K562 (cell line): ENCODE measurements around the gene MAP3K15. TPM values are rescaled to one million over a fixed set of nuclear protein-coding genes. Genes with fewer than 3 reads are reported as not detected.
A peak's percentile ranks its signal among the peaks of the same experiment; 100 is the strongest.

Experiments used
- ATAC-seq: fragments of 200-7000 bp; cut with Tn5 transposase; 3 replicates; pipeline ENCODE4 v1.9.1; 2020; ENCODE audit warnings: moderate library complexity
- BruUV-seq: library from RNA; stranded (reverse); fragments of 400-500 nt; replicated peaks from 2 replicates; lab custom pipeline; 2021; lab: Mats Ljungman, UMichigan
- CTCF ChIA-PET: fragments of 300-600 bp; formaldehyde crosslinking; extraction: SDS; loops from one replicate; lab custom pipeline; 2021; ENCODE audit warnings: low intra/inter-chr PET ratio; lab: Yijun Ruan, JAX
- POLR2A ChIA-PET: fragments of 300-600, 350-650 bp; sonication (Branson Sonifier 250); formaldehyde crosslinking; extraction: SDS; loops from one replicate; lab custom pipeline; 2021; ENCODE audit warnings: antibody characterized with exemption, inconsistent platforms; lab: Yijun Ruan, JAX
- DNase-seq, 4 experiments: peaks; one replicate each; pipeline versions ENCODE4 v3.0.0 to v3.0.0-alpha.2; 2011 to 2018; ENCODE audit warnings: low spot score in 3 of 4, mixed read lengths in 3 of 4; ENCODE audit errors: extremely low read depth in 1 of 4
- FAIRE-seq: peaks from 2 replicates; lab custom pipeline; 2011; peaks lifted over from hg19 to GRCh38; lab: Jason Lieb, UNC
- H2AFZ ChIP-seq: 2 replicates; pipeline ENCODE4 v1.6.0; 2011; ENCODE audit warnings: low read depth, low read length, control low read depth, inconsistent platforms
- H3K27ac ChIP-seq: fragments of 200-600 bp; 3 replicates; pipeline ENCODE4 v1.8.0; 2011; ENCODE audit warnings: low read depth, mild to moderate bottlenecking, control low read depth, inconsistent platforms, low read length, moderate library complexity, mixed read lengths; ENCODE audit errors: extremely low read depth
- H3K27me3 ChIP-seq, 2 experiments: fragments of 300-600 bp in 1 of 2; 2 replicates in 1 of 2; 3 replicates in 1 of 2; pipeline versions ENCODE4 v1.6.0 to v1.8.0; 2011; ENCODE audit warnings: inconsistent platforms in 2 of 2, low read length in 2 of 2, mild to moderate bottlenecking in 1 of 2, mixed read lengths in 1 of 2, moderate library complexity in 1 of 2; ENCODE audit not compliant: control insufficient read depth in 2 of 2, insufficient read depth in 2 of 2
- H3K36me3 ChIP-seq: fragments of 300-600 bp; 3 replicates; pipeline ENCODE4 v1.8.0; 2011; ENCODE audit warnings: mild to moderate bottlenecking, low read length, inconsistent platforms; ENCODE audit not compliant: control insufficient read depth, insufficient read depth
- H3K4me1 ChIP-seq, 2 experiments: fragments of 200-600 bp in 1 of 2; replicated peaks in 1 of 2; 2 replicates in 1 of 2; 3 replicates in 1 of 2; pipeline versions ENCODE4 v1.5.1 to v1.8.0; 2011; ENCODE audit warnings: inconsistent platforms in 2 of 2, low read length in 2 of 2, mild to moderate bottlenecking in 1 of 2, mixed read lengths in 1 of 2, moderate library complexity in 1 of 2; ENCODE audit not compliant: control insufficient read depth in 2 of 2, insufficient read depth in 2 of 2
- H3K4me2 ChIP-seq: 2 replicates; pipeline ENCODE4 v1.6.1; 2011; ENCODE audit warnings: low read length, control low read depth, inconsistent platforms, mixed read lengths; ENCODE audit not compliant: insufficient read depth
- H3K4me3 ChIP-seq: fragments of 200-600 bp; sonication (generic), shearing (Covaris generic); 2 replicates; pipeline ENCODE4 v1.5.1; 2016; ENCODE audit warnings: control low read depth, inconsistent platforms
- H3K79me2 ChIP-seq: fragments of 200-600 bp; 3 replicates; pipeline ENCODE4 v1.8.0; 2011; ENCODE audit warnings: low read length, inconsistent platforms; ENCODE audit not compliant: control insufficient read depth, insufficient read depth
- H3K9ac ChIP-seq, 2 experiments: 2 replicates each; pipeline versions ENCODE4 v1.6.0 to v1.6.1; 2011; ENCODE audit warnings: low read depth in 2 of 2, low read length in 2 of 2, control low read depth in 1 of 2, inconsistent platforms in 1 of 2, mild to moderate bottlenecking in 1 of 2, mixed read lengths in 1 of 2; ENCODE audit not compliant: insufficient read depth in 1 of 2
- H3K9me1 ChIP-seq: one replicate; pipeline ENCODE4 v1.6.0; 2011; ENCODE audit warnings: inconsistent platforms, mild to moderate bottlenecking, low read length, moderate library complexity; ENCODE audit not compliant: control insufficient read depth, insufficient read depth
- H3K9me3 ChIP-seq: replicated peaks from 2 replicates; pipeline ENCODE4 v1.5.1; 2011; ENCODE audit warnings: low read depth, low read length, inconsistent platforms; ENCODE audit not compliant: control insufficient read depth, insufficient read depth
- H4K20me1 ChIP-seq: replicated peaks from 2 replicates; pipeline ENCODE4 v1.6.1; 2011; ENCODE audit warnings: low read length, inconsistent platforms, mixed read lengths; ENCODE audit not compliant: control insufficient read depth, insufficient read depth
- DDX20 ChIP-seq: fragments of 450-650 bp; IDR thresholded peaks from 2 replicates; pipeline ENCODE4 v1.6.1; 2016; ENCODE audit warnings: missing genetic modification characterization, low read depth, mild to moderate bottlenecking, missing compliant biosample characterization, moderate library complexity
- ELF1 ChIP-seq: fragments of 200-800 bp; sonication (Bioruptor generic); IDR thresholded peaks from 2 replicates; pipeline ENCODE4 v1.6.1; 2016; ENCODE audit warnings: missing genetic modification characterization, missing compliant biosample characterization
- HMBOX1 ChIP-seq: sonication (generic); IDR thresholded peaks from 2 replicates; pipeline ENCODE4 v1.6.1; 2016
- NFIC ChIP-seq: fragments of 450-650 bp; IDR thresholded peaks from 2 replicates; pipeline ENCODE4 v1.6.1; 2017; ENCODE audit warnings: mild to moderate bottlenecking, inconsistent platforms
- NR4A1 ChIP-seq, 2 experiments: fragments of 250-450 bp in 1 of 2; fragments of 450-650 bp in 1 of 2; sonication (Bioruptor Pico) in 1 of 2; IDR thresholded peaks; 2 replicates each; pipeline versions ENCODE4 v1.4.0 to v1.6.1; 2016 to 2020; ENCODE audit warnings: mild to moderate bottlenecking in 2 of 2, missing compliant biosample characterization in 1 of 2, missing genetic modification characterization in 1 of 2, moderate library complexity in 1 of 2
- SPI1 ChIP-seq: IDR thresholded peaks from 2 replicates; pipeline ENCODE4 v1.6.1; 2011; ENCODE audit warnings: low read depth, low read length, control low read depth, borderline replicate concordance
- SREBF2 ChIP-seq: sonication (generic); formaldehyde crosslinking; IDR thresholded peaks from 2 replicates; pipeline ENCODE4 v1.4.0; 2020; ENCODE audit warnings: mild to moderate bottlenecking, missing genetic modification reagents
- TAL1 ChIP-seq: fragments of 450-650 bp; IDR thresholded peaks from 2 replicates; pipeline ENCODE4 v1.6.1; 2016; ENCODE audit warnings: mild to moderate bottlenecking
- XRCC4 ChIP-seq: IDR thresholded peaks from one replicate; pipeline ENCODE4 v1.6.1; 2011; ENCODE audit not compliant: insufficient read depth, insufficient read length; ENCODE audit errors: extremely low read depth
- YY1 ChIP-seq, 3 experiments: IDR thresholded peaks; 2 replicates each; pipeline ENCODE4 v1.6.1; 2011; ENCODE audit warnings: low read length in 2 of 3, mild to moderate bottlenecking in 2 of 3, moderate library complexity in 2 of 3, borderline replicate concordance in 1 of 3, control low read depth in 1 of 3, low read depth in 1 of 3; ENCODE audit not compliant: insufficient read depth in 3 of 3, insufficient replicate concordance in 2 of 3, control insufficient read depth in 1 of 3, insufficient read length in 1 of 3; ENCODE audit errors: extremely low read depth in 1 of 3
- WGBS: fragments of 100-300 bp; shearing (Covaris generic); methylation state at CpG from one replicate; pipeline ENCODE4 v1.1.6; 2016; ENCODE audit warnings: low coverage, mixed read lengths; ENCODE audit not compliant: insufficient coverage; ENCODE audit errors: missing lambda C conversion rate; 5-methylcytosine and 5-hydroxymethylcytosine counted together
- in situ Hi-C: fragments of 300-500 bp; cut with MboI; formaldehyde crosslinking; loops from 4 replicates; pipeline ENCODE4 v1.15.0; 2018; ENCODE audit warnings: inconsistent platforms, mixed read lengths
- intact Hi-C: fragments of 100-400 bp; cut with micrococcal nuclease; formaldehyde crosslinking; loops from 2 replicates; pipeline ENCODE4 v1.14.2; 2022
- polyA plus RNA-seq, 8 experiments: library from polyadenylated mRNA; depleted of rRNA in 4 of 8; stranded (reverse) in 5 of 8; unstranded in 3 of 8; fragments of >200 nt; fragmentation: Nextera tagmentation in 2 of 8; fragmentation: Illumina TruSeq in 1 of 8; extraction: Ambion mirVana in 2 of 8; extraction: Trizol in 1 of 8; gene quantifications; 2 replicates each; pipeline versions ENCODE4 v1.2.1 to v1.2.3, GENCODE V29; 2011 to 2014; ENCODE audit warnings: inconsistent platforms in 1 of 8, missing spikeins in 1 of 8
- total RNA-seq, 7 experiments: library from RNA; depleted of rRNA in 6 of 7; stranded (reverse); fragments of >200 nt in 6 of 7; fragmentation: Illumina TruSeq in 2 of 7; extraction: Trizol in 2 of 7; gene quantifications; 2 replicates each; pipeline versions ENCODE4 v1.2.1 to v1.2.3, GENCODE V29; 2011 to 2021; ENCODE audit warnings: low replicate concordance in 1 of 7
- TF ChIP-seq, protein P1 (sequence below): fragments of 250-450 bp; sonication (Bioruptor Pico); IDR thresholded peaks from 2 replicates; pipeline ENCODE4 v1.9.0; 2021; ENCODE audit warnings: mild to moderate bottlenecking
- TF ChIP-seq, protein P2 (sequence below), 3 experiments: IDR thresholded peaks in 2 of 3; conservative IDR thresholded peaks in 1 of 3; 2 replicates each; pipeline ENCODE4 v1.5.1; 2011 to 2012; ENCODE audit warnings: low read length in 3 of 3, mild to moderate bottlenecking in 3 of 3, control low read depth in 2 of 3, improper control_type of control experiment in 1 of 3, inconsistent platforms in 1 of 3, low read depth in 1 of 3, mixed read lengths in 1 of 3, moderate library complexity in 1 of 3; ENCODE audit not compliant: insufficient read depth in 2 of 3

Gene MAP3K15
- total and polyA plus RNA-seq, 9 of the 15 experiments (the other 6 are each of a cell fraction or from before 2014, with no cell fraction given): 0.03 to 0.29 (median 0.14) TPM; not detected in 5

GRCh38 chrX:19343085-19343534 is 172.2 kb downstream of the MAP3K15 start (continued):
- TF ChIP-seq DDX20 (tag): no peak
- TF ChIP-seq, protein P1, sequence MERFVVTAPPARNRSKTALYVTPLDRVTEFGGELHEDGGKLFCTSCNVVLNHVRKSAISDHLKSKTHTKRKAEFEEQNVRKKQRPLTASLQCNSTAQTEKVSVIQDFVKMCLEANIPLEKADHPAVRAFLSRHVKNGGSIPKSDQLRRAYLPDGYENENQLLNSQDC: no peak
- peak; percentile 32; the same call in 1 of the 2 replicates for TF ChIP-seq ELF1
- TF ChIP-seq NR4A1 (CRISPR knock-in tag; IDR thresholded peaks at IDR 0.05): no peak
- no peak for TF ChIP-seq NR4A1 (tag; IDR thresholded peaks at IDR 0.05)

- no peak overlapping the region for H3K4me3 ChIP-seq
- ATAC-seq: no peak
- POLR2A ChIA-PET: interaction anchor here (0.6 kb wide), 1 partner anchor 9 kb away, joined by 3 read pairs; no protein-coding TSS in a partner anchor
- H3K79me2 ChIP-seq: peaks cover 38% of the 10 kb centered on the region
- H3K4me1 ChIP-seq: peaks cover 8 to 20% of the 10 kb centered on the region in 2 experiments; a peak in 3 of 5 replicates
- no peaks in the 10 kb centered on the region for H3K9me1 ChIP-seq
- intact Hi-C loops: no loop called here
- H4K20me1 ChIP-seq: no peaks in the 10 kb centered on the region
- peak overlapping the region; percentile 97 for H2AFZ ChIP-seq
- in situ Hi-C loops: no loop called here
- peaks cover 20% of the 10 kb centered on the region; the same call in 2 of the 3 replicates for H3K36me3 ChIP-seq
- H3K27ac ChIP-seq: peak overlapping the region; percentile 71
- BruUV-seq: no TSS peak
- no peaks in the 10 kb centered on the region for H3K9me3 ChIP-seq
- no peaks in the 10 kb centered on the region; a peak in 1 of 5 replicates for H3K27me3 ChIP-seq
- TF ChIP-seq XRCC4 (no peak), SREBF2 (CRISPR knock-in tag) (no peak), TAL1 (no peak), NFIC (peak; percentile 92), SPI1 (0 out of 2 replicates have a peak, but pooled peaks have one; percentile 15), YY1 (IDR thresholded peaks at IDR 0.05; ENCODE audit: borderline replicate concordance in 1 of 3, control insufficient read depth in 1 of 3, extremely low read depth in 1 of 3, insufficient read depth in 3 of 3, insufficient read length in 1 of 3, insufficient replicate concordance in 2 of 3, low read depth in 1 of 3, low read length in 2 of 3) (peak in 1 of 3 experiments; percentile 8), HMBOX1 (peak; percentile 23; the same call in 1 of the 2 replicates)
- TF ChIP-seq, protein P2, sequence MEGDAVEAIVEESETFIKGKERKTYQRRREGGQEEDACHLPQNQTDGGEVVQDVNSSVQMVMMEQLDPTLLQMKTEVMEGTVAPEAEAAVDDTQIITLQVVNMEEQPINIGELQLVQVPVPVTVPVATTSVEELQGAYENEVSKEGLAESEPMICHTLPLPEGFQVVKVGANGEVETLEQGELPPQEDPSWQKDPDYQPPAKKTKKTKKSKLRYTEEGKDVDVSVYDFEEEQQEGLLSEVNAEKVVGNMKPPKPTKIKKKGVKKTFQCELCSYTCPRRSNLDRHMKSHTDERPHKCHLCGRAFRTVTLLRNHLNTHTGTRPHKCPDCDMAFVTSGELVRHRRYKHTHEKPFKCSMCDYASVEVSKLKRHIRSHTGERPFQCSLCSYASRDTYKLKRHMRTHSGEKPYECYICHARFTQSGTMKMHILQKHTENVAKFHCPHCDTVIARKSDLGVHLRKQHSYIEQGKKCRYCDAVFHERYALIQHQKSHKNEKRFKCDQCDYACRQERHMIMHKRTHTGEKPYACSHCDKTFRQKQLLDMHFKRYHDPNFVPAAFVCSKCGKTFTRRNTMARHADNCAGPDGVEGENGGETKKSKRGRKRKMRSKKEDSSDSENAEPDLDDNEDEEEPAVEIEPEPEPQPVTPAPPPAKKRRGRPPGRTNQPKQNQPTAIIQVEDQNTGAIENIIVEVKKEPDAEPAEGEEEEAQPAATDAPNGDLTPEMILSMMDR (IDR thresholded peaks at IDR 0.05 in 2 of 3, conservative IDR thresholded peaks at IDR 0.05 in 1 of 3; ENCODE audit: insufficient read depth in 2 of 3, low read depth in 1 of 3, low read length in 3 of 3): 0 out of 6 replicates have a peak, but pooled peaks of 1 of the 3 experiments have one; percentile 7
- CTCF ChIA-PET: no interaction called here
- DNase-seq: peak in 2 of 4 experiments; percentile 15 to 56
- H3K9ac ChIP-seq: peak overlapping the region; percentile 66 to 88; a peak in 2 of 4 replicates
- FAIRE-seq: peak; percentile 85
- WGBS: 17% methylated on average over 6 of the region's 6 CpGs
- peak overlapping the region; percentile 89 for H3K4me2 ChIP-seq
These were observed 172.9 kb downstream of the MAP3K15 start for GRCh38 chrX:19342331-19342906.
